WTC11 (cell line): ENCODE data around the gene MRPL34. TPM values are rescaled to one million over a fixed set of nuclear protein-coding genes. Genes with fewer than 3 reads are reported as not detected.

Source experiments
- ATF1 ChIP-seq: sonication (generic); formaldehyde crosslinking; IDR thresholded peaks from 2 replicates; pipeline ENCODE4 v1.8.1; 2023; ENCODE audit warnings: mild to moderate bottlenecking, moderate library complexity, missing genetic modification reagents
- ATF3 ChIP-seq: sonication (generic); formaldehyde crosslinking; conservative IDR thresholded peaks from 2 replicates; pipeline ENCODE4 v1.8.1; 2022; ENCODE audit warnings: mild to moderate bottlenecking, missing genetic modification reagents
- E2F4 ChIP-seq: sonication (generic); formaldehyde crosslinking; IDR thresholded peaks from 2 replicates; pipeline ENCODE4 v1.8.1; 2022; ENCODE audit warnings: low read depth, mild to moderate bottlenecking, moderate library complexity, missing genetic modification reagents, borderline replicate concordance
- E2F5 ChIP-seq: sonication (generic); formaldehyde crosslinking; IDR thresholded peaks from 2 replicates; pipeline ENCODE4 v1.8.1; 2022; ENCODE audit warnings: mild to moderate bottlenecking, moderate library complexity, missing genetic modification reagents
- EMX1 ChIP-seq: fragments of 250-450 bp; sonication (Bioruptor Pico); IDR thresholded peaks from 2 replicates; pipeline ENCODE4 v1.8.0; 2021; ENCODE audit warnings: mild to moderate bottlenecking
- ESRRA ChIP-seq: sonication (generic); formaldehyde crosslinking; IDR thresholded peaks from 2 replicates; pipeline ENCODE4 v1.8.1; 2022; ENCODE audit warnings: mild to moderate bottlenecking, missing genetic modification reagents, borderline replicate concordance
- FOXJ3 ChIP-seq: sonication (generic); formaldehyde crosslinking; IDR thresholded peaks from 2 replicates; pipeline ENCODE4 v1.9.0; 2021; ENCODE audit warnings: missing genetic modification reagents, mild to moderate bottlenecking, borderline replicate concordance
- JAZF1 ChIP-seq: fragments of 250-450 bp; sonication (Bioruptor Pico); IDR thresholded peaks from 2 replicates; pipeline ENCODE4 v1.9.0; 2021; ENCODE audit warnings: moderate library complexity, mild to moderate bottlenecking, inconsistent platforms
- KAT7 ChIP-seq: sonication (generic); formaldehyde crosslinking; IDR thresholded peaks from 2 replicates; pipeline ENCODE4 v1.8.1; 2023; ENCODE audit warnings: missing genetic modification reagents, mild to moderate bottlenecking, borderline replicate concordance
- MAX ChIP-seq: sonication (generic); formaldehyde crosslinking; IDR thresholded peaks from 2 replicates; pipeline ENCODE4 v1.8.0; 2022; ENCODE audit warnings: mild to moderate bottlenecking, missing genetic modification reagents
- MXD4 ChIP-seq: fragments of 250-450 bp; sonication (Bioruptor Pico); IDR thresholded peaks from 2 replicates; pipeline ENCODE4 v1.8.0; 2021; ENCODE audit warnings: mild to moderate bottlenecking, moderate library complexity, borderline replicate concordance
- NR3C1 ChIP-seq: sonication (generic); formaldehyde crosslinking; conservative IDR thresholded peaks from 2 replicates; pipeline ENCODE4 v1.8.1; 2023; ENCODE audit warnings: low read depth, mild to moderate bottlenecking, missing genetic modification reagents
- PRRX2 ChIP-seq: fragments of 250-450 bp; sonication (Bioruptor Pico); IDR thresholded peaks from 2 replicates; pipeline ENCODE4 v1.8.0; 2021; ENCODE audit warnings: mild to moderate bottlenecking
- SMAD4 ChIP-seq: sonication (generic); formaldehyde crosslinking; IDR thresholded peaks from 2 replicates; pipeline ENCODE4 v1.8.0; 2022; ENCODE audit warnings: mild to moderate bottlenecking, missing genetic modification reagents
- SP1 ChIP-seq: sonication (generic); formaldehyde crosslinking; conservative IDR thresholded peaks from 2 replicates; pipeline ENCODE4 v1.8.1; 2022; ENCODE audit warnings: missing genetic modification reagents
- STAT6 ChIP-seq: sonication (generic); formaldehyde crosslinking; conservative IDR thresholded peaks from 2 replicates; pipeline ENCODE4 v1.8.1; 2023; ENCODE audit warnings: mild to moderate bottlenecking, low read depth, missing genetic modification reagents, moderate library complexity
- USF2 ChIP-seq: sonication (generic); formaldehyde crosslinking; IDR thresholded peaks from 2 replicates; pipeline ENCODE4 v1.8.1; 2023; ENCODE audit warnings: mild to moderate bottlenecking, missing genetic modification reagents, moderate library complexity
- ZBTB21 ChIP-seq: sonication (generic); formaldehyde crosslinking; IDR thresholded peaks from 2 replicates; pipeline ENCODE4 v1.8.1; 2023; ENCODE audit warnings: mild to moderate bottlenecking, missing genetic modification reagents, borderline replicate concordance
- ZBTB43 ChIP-seq: sonication (generic); formaldehyde crosslinking; IDR thresholded peaks from 2 replicates; pipeline ENCODE4 v1.8.1; 2023; ENCODE audit warnings: mild to moderate bottlenecking, missing genetic modification reagents
- ZNF121 ChIP-seq: sonication (generic); formaldehyde crosslinking; IDR thresholded peaks from 2 replicates; pipeline ENCODE4 v1.8.0; 2023; ENCODE audit warnings: missing genetic modification reagents
- ZNF138 ChIP-seq: sonication (generic); formaldehyde crosslinking; conservative IDR thresholded peaks from 2 replicates; pipeline ENCODE4 v1.8.1; 2022; ENCODE audit warnings: mild to moderate bottlenecking, moderate library complexity, missing genetic modification reagents
- ZNF232 ChIP-seq: sonication (generic); formaldehyde crosslinking; IDR thresholded peaks from 2 replicates; pipeline ENCODE4 v1.8.0; 2022; ENCODE audit warnings: mild to moderate bottlenecking, missing genetic modification reagents
- ZNF263 ChIP-seq: sonication (generic); formaldehyde crosslinking; IDR thresholded peaks from 2 replicates; pipeline ENCODE4 v1.8.1; 2022; ENCODE audit warnings: low read depth, mild to moderate bottlenecking, moderate library complexity, missing genetic modification reagents
- ZNF396 ChIP-seq: fragments of 250-450 bp; sonication (Bioruptor Pico); IDR thresholded peaks from 2 replicates; pipeline ENCODE4 v1.8.0; 2021; ENCODE audit warnings: mild to moderate bottlenecking, moderate library complexity, borderline replicate concordance
- ZNF416 ChIP-seq: fragments of 250-450 bp; sonication (Bioruptor Pico); IDR thresholded peaks from 2 replicates; pipeline ENCODE4 v1.9.0; 2021; ENCODE audit warnings: mild to moderate bottlenecking, inconsistent platforms
- ZNF532 ChIP-seq: fragments of 250-450 bp; sonication (Bioruptor Pico); IDR thresholded peaks from 2 replicates; pipeline ENCODE4 v1.9.0; 2021; ENCODE audit warnings: mild to moderate bottlenecking, borderline replicate concordance
- total RNA-seq: library from RNA; stranded (reverse); gene quantifications from 3 replicates; pipeline ENCODE4 v1.2.3, GENCODE V29; 2021

MRPL34 gene
- total RNA-seq, 1 experiment from 2014 or later = 130 TPM

- no peak for TF ChIP-seq E2F4
- TF ChIP-seq PRRX2 (CRISPR knock-in tag) = no peak
- TF ChIP-seq ZNF232 (CRISPR knock-in tag) = no peak
- TF ChIP-seq USF2 (CRISPR knock-in tag) = no peak
- no peak for TF ChIP-seq KAT7 (CRISPR knock-in tag)
- no peak for TF ChIP-seq ESRRA
- TF ChIP-seq ATF1 = no peak
- TF ChIP-seq ZNF532 = no peak
- TF ChIP-seq EMX1 (CRISPR knock-in tag) = no peak
- no peak for TF ChIP-seq ZNF416 (CRISPR knock-in tag)
- TF ChIP-seq STAT6 = no peak
- no peak for TF ChIP-seq ZNF138 (CRISPR knock-in tag)
- peak; percentile 29; the same call in 1 of the 2 replicates for TF ChIP-seq MAX (CRISPR knock-in tag)
- no peak for TF ChIP-seq ATF3 (CRISPR knock-in tag)
- TF ChIP-seq SP1 (CRISPR knock-in tag) = peak; percentile 56; the same call in 1 of the 2 replicates
- TF ChIP-seq ZNF121 (CRISPR knock-in tag) = peak; percentile 97
- no peak for TF ChIP-seq ZNF263 (CRISPR knock-in tag)
- TF ChIP-seq MXD4 (CRISPR knock-in tag) = no peak
- TF ChIP-seq FOXJ3 (CRISPR knock-in tag) = no peak
- TF ChIP-seq ZBTB21 (CRISPR knock-in tag) = no peak
- no peak for TF ChIP-seq ZNF396
- TF ChIP-seq NR3C1 = no peak
- TF ChIP-seq ZBTB43 (CRISPR knock-in tag) = no peak
- TF ChIP-seq JAZF1 (CRISPR knock-in tag) = no peak
- TF ChIP-seq SMAD4 (CRISPR knock-in tag) = no peak
- no peak for TF ChIP-seq E2F5 (CRISPR knock-in tag)
Measured at GRCh38 chr19:17346109-17346671, 40.5 kb downstream of the MRPL34 start (continued).
